Neural cell (in vitro differentiated cells): ENCODE data around the gene BCOR.

Experiments
- CTCF ChIP-seq: fragments of 450-650 bp; IDR thresholded peaks from 2 replicates; pipeline ENCODE4 v1.5.1; 2014; ENCODE audit warnings: antibody characterized with exemption, mild to moderate bottlenecking, moderate library complexity; ENCODE audit not compliant: poor library complexity, severe bottlenecking
- EP300 ChIP-seq: fragments of 450-650 bp; conservative IDR thresholded peaks from 2 replicates; pipeline ENCODE4 v1.6.1; 2014; ENCODE audit warnings: antibody characterized with exemption, mild to moderate bottlenecking, moderate library complexity; ENCODE audit not compliant: poor library complexity, severe bottlenecking
- EZH2 ChIP-seq: fragments of 200-600, 300-800 bp; shearing (Covaris generic), sonication (generic); IDR thresholded peaks from 2 replicates; pipeline ENCODE4 v1.6.1; 2014; ENCODE audit warnings: antibody characterized with exemption, low read length, borderline replicate concordance, mild to moderate bottlenecking; ENCODE audit not compliant: insufficient read depth, poor library complexity, severe bottlenecking
- POLR2AphosphoS5 ChIP-seq: IDR thresholded peaks from 2 replicates; pipeline ENCODE4 v1.6.1; 2012
- SMC3 ChIP-seq: fragments of 450-650 bp; conservative IDR thresholded peaks from 2 replicates; pipeline ENCODE4 v1.6.1; 2014; ENCODE audit warnings: antibody characterized with exemption, mild to moderate bottlenecking, moderate library complexity; ENCODE audit not compliant: poor library complexity

DNA sequence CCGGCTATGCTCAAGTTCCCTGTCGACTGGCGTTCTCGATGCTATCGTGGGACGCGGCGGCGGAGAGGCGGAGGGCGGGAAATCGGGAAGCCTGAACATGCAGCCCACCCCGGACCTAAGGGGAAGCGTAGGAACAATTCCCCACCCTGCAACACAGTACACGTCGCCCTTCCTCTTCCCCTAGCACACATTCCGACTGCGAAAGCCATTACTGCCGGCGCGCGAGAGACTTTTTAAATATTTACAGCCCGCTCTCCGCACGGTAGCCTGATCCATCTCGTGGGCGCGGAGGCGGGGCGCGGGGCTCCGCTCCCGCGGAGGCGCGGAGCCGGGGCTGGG lies 48.1 kb upstream of the BCOR start:
- TF ChIP-seq CTCF (no peak), EZH2 (no peak), POLR2AphosphoS5 (no peak), SMC3 (no peak), EP300 (no peak)
